ENCODE measurements around the gene TBC1D5. TPM values are rescaled to one million over a fixed set of nuclear protein-coding genes. Genes with fewer than 3 reads are reported as not detected.

The TBC1D5 gene
- total RNA-seq, 1 donor from 2014 or later = 52.4 TPM

GRCh38 chr3:17258823-17259436, 483.5 kb downstream of the TBC1D5 start:
- DNase-seq (ENCODE audit: extremely low read depth, low read depth, low spot score) = peak; percentile 33

GRCh38 chr3:17257269-17257668, 485.2 kb downstream of the TBC1D5 start:
- no peak for DNase-seq (ENCODE audit: extremely low read depth, low read depth, low spot score)

GRCh38 chr3:17243621-17244020, 498.8 kb downstream of the TBC1D5 start:
- no peak for DNase-seq (ENCODE audit: extremely low read depth, low read depth, low spot score)

- DNase-seq (ENCODE audit: extremely low read depth, low read depth, low spot score) = no peak
Observed at GRCh38 chr3:17239417-17239816, 503.0 kb downstream of the TBC1D5 start.

GRCh38 chr3:17238023-17238422, 504.4 kb downstream of the TBC1D5 start:
- no peak for DNase-seq (ENCODE audit: extremely low read depth, low read depth, low spot score)

GRCh38 chr3:17235310-17235709, 507.1 kb downstream of the TBC1D5 start:
- DNase-seq (ENCODE audit: extremely low read depth, low read depth, low spot score) = no peak

- DNase-seq (ENCODE audit: extremely low read depth, low read depth, low spot score) = no peak
Observed at GRCh38 chr3:17234382-17234781, 508.0 kb downstream of the TBC1D5 start.

GRCh38 chr3:17233398-17233800, 509.0 kb downstream of the TBC1D5 start:
- DNase-seq (ENCODE audit: extremely low read depth, low read depth, low spot score) = peak; percentile 48

GRCh38 chr3:17232442-17232841, 510.0 kb downstream of the TBC1D5 start:
- DNase-seq (ENCODE audit: extremely low read depth, low read depth, low spot score) = no peak

GRCh38 chr3:17231537-17232261, 510.7 kb downstream of the TBC1D5 start:
- DNase-seq (ENCODE audit: extremely low read depth, low read depth, low spot score) = no peak

- DNase-seq (ENCODE audit: extremely low read depth, low read depth, low spot score) = no peak
Observed at GRCh38 chr3:17227472-17227871, 515.0 kb downstream of the TBC1D5 start.

- no peak for DNase-seq (ENCODE audit: extremely low read depth, low read depth, low spot score)
Observed at GRCh38 chr3:17221529-17221928, 520.9 kb downstream of the TBC1D5 start.

GRCh38 chr3:17219593-17219992, 522.8 kb downstream of the TBC1D5 start:
- no peak for DNase-seq (ENCODE audit: extremely low read depth, low read depth, low spot score)

- no peak for DNase-seq (ENCODE audit: extremely low read depth, low read depth, low spot score)
Observed at GRCh38 chr3:17218587-17218986, 523.8 kb downstream of the TBC1D5 start.

GRCh38 chr3:17217588-17217987, 524.8 kb downstream of the TBC1D5 start:
- DNase-seq (ENCODE audit: extremely low read depth, low read depth, low spot score) = no peak

- no peak for DNase-seq (ENCODE audit: extremely low read depth, low read depth, low spot score)
Observed at GRCh38 chr3:17213102-17213501, 529.3 kb downstream of the TBC1D5 start.

GRCh38 chr3:17207979-17208378, 534.5 kb downstream of the TBC1D5 start:
- DNase-seq (ENCODE audit: extremely low read depth, low read depth, low spot score) = no peak

- DNase-seq (ENCODE audit: extremely low read depth, low read depth, low spot score) = no peak
Observed at GRCh38 chr3:17207019-17207418, 535.4 kb downstream of the TBC1D5 start.

GRCh38 chr3:17204049-17204650, 538.3 kb downstream of the TBC1D5 start:
- no peak for DNase-seq (ENCODE audit: extremely low read depth, low read depth, low spot score)

- DNase-seq (ENCODE audit: extremely low read depth, low read depth, low spot score) = no peak
Observed at GRCh38 chr3:17201538-17201937, 540.9 kb downstream of the TBC1D5 start.

GRCh38 chr3:17195856-17196604, 546.4 kb downstream of the TBC1D5 start:
- no peak for DNase-seq (ENCODE audit: extremely low read depth, low read depth, low spot score)

Measured in glomerular endothelial cell (primary cell).